Measurements from ENCODE around the gene STON2. TPM values are rescaled to one million over a fixed set of nuclear protein-coding genes. Genes with fewer than 3 reads are reported as not detected.

The STON2 gene
- total RNA-seq, 8 experiments from 2014 or later, result 26.6 to 64.1 (median 42.2) TPM

- no peak overlapping the region for H3K27ac ChIP-seq
- ATAC-seq (replicated peaks in 6 of 8), result no peak
- in situ Hi-C loops (cut with MboI; ENCODE audit: low pct_unique_long_range_greater_than_20kb in 2 of 9, low sequenced_read_pairs in 9 of 9, unreplicated experiment in 9 of 9), result no loop called here
- H3K4me1 ChIP-seq (replicated peaks in 1 of 2), result no peaks in the 10 kb centered on the region
- no peak overlapping the region for H3K4me3 ChIP-seq
- 40 to 100% (median 73%) methylated on average over 1 to 6 of the region's 7 CpGs; no CpG with 5 or more reads in 3 of the 10 experiments for WGBS, 10 experiments
Observed at GRCh38 chr14:81416981-81417380, 16.9 kb upstream of the STON2 start.

DNA sequence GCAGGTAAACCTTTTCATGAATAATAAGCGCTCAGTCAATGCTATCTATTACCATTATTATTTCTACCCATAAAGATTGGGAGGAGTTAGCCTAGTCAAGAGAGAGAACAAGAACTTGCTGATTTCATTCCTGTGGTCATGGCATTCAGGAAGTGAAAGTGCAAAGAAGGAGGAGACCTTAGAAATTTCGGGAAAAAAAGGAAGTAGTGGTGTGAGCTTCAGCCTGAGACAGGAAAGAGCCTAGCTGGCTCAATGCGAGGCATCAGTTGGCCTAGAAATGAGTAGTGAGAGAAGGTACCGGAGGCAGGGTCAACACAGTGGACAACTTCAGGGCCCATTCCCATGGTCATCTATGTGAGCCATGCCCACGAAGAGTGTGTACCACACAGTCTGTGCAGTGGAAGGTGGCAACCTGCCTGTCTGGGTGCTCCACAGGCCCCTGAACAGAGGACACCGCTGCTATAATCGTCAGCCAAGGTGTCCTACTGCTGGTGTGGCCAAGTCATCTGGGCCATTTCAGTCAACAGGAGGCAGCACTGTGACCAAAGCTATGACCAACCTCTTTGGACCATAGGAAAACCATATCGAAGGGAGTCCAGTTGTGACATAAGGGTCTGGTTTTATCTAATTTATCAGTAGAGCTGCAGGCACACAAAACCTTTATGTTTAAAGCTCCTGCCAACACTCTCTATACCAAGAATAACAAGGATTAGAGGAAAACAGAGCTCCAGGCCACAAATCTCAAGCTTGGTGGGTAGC, 16.2 kb upstream of the STON2 start:
- Histone ChIP-seq H3K4me1 (replicated peaks in 1 of 2) (no peaks in the 10 kb centered on the region), H3K27ac (no peak overlapping the region), H3K4me3 (no peak overlapping the region)
- in situ Hi-C loops (cut with MboI; ENCODE audit: low pct_unique_long_range_greater_than_20kb in 2 of 9, low sequenced_read_pairs in 9 of 9, unreplicated experiment in 9 of 9), result no loop called here
- ATAC-seq (replicated peaks in 6 of 8), result no peak
- 44 to 100% (median 91%) methylated on average over 1 to 6 of the region's 8 CpGs; no CpG with 5 or more reads in 2 of the 10 experiments for WGBS, 10 experiments

GRCh38 chr14:81415781-81416180, 15.7 kb upstream of the STON2 start:
- WGBS, 10 experiments, result 80 to 100% (median 86%) methylated on average over 1 to 4 of the region's 4 CpGs; no CpG with 5 or more reads in 4 of the 10 experiments
- Histone ChIP-seq H3K4me1 (replicated peaks in 1 of 2) (no peaks in the 10 kb centered on the region), H3K27ac (no peak overlapping the region), H3K4me3 (no peak overlapping the region)
- in situ Hi-C loops (cut with MboI; ENCODE audit: low pct_unique_long_range_greater_than_20kb in 2 of 9, low sequenced_read_pairs in 9 of 9, unreplicated experiment in 9 of 9), result no loop called here
- ATAC-seq (replicated peaks in 6 of 8), result no peak

GRCh38 chr14:81414123-81414522, 14.0 kb upstream of the STON2 start:
- no peak overlapping the region for H3K27ac ChIP-seq
- 50 to 100% (median 77%) methylated on average over 1 to 4 of the region's 4 CpGs; no CpG with 5 or more reads in 2 of the 10 experiments for WGBS, 10 experiments
- no peak for ATAC-seq (replicated peaks in 6 of 8)
- no peak overlapping the region for H3K4me3 ChIP-seq
- in situ Hi-C loops (cut with MboI; ENCODE audit: low pct_unique_long_range_greater_than_20kb in 2 of 9, low sequenced_read_pairs in 9 of 9, unreplicated experiment in 9 of 9), result no loop called here
- H3K4me1 ChIP-seq (replicated peaks in 1 of 2), result no peaks in the 10 kb centered on the region

DNA sequence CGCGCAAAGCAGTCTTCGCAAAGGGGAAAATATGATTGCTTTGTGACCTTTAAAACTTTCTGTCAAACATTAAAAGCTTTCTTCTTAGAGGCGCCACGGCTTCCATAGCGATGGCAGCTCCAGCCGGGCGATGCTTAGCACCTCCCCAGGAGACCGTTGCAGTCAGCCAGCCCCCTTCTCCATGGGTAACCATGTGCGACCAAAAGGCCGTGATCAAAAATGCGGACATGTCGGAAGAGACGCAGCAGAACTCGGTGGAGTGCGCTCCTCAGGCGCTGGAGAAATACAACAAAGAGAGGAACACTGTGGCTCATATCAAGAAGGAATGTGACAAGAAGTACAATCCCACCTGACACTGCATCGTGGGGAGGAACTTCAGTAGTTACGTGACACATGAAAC, 12.7 kb upstream of the STON2 start:
- no peak overlapping the region for H3K27ac ChIP-seq
- ATAC-seq (replicated peaks in 6 of 8), result peak in 1 of 8 experiments; percentile 91
- H3K4me1 ChIP-seq (replicated peaks in 1 of 2), result no peaks in the 10 kb centered on the region
- 74 to 100% (median 87%) methylated on average over 1 to 18 of the region's 19 CpGs; no CpG with 5 or more reads in 1 of the 10 experiments for WGBS, 10 experiments
- no peak overlapping the region for H3K4me3 ChIP-seq
- in situ Hi-C loops (cut with MboI; ENCODE audit: low pct_unique_long_range_greater_than_20kb in 2 of 9, low sequenced_read_pairs in 9 of 9, unreplicated experiment in 9 of 9), result no loop called here

- Histone ChIP-seq H3K4me3 (no peak overlapping the region), H3K4me1 (replicated peaks in 1 of 2) (no peaks in the 10 kb centered on the region), H3K27ac (no peak overlapping the region)
- in situ Hi-C loops (cut with MboI; ENCODE audit: low pct_unique_long_range_greater_than_20kb in 2 of 9, low sequenced_read_pairs in 9 of 9, unreplicated experiment in 9 of 9), result no loop called here
- no peak for ATAC-seq (replicated peaks in 6 of 8)
- WGBS, 10 experiments, result 80 to 100% (median 91%) methylated on average over 1 of the region's 1 CpG; no CpG with 5 or more reads in 5 of the 10 experiments
Observed at GRCh38 chr14:81408595-81408994, 8.5 kb upstream of the STON2 start.

- ATAC-seq (replicated peaks in 6 of 8), result peak in 2 of 8 experiments; percentile 26 to 59
- WGBS, 10 experiments, result 42 to 92% (median 78%) methylated on average over 2 to 4 of the region's 4 CpGs; no CpG with 5 or more reads in 2 of the 10 experiments
Observed at GRCh38 chr14:81406863-81407262, 6.7 kb upstream of the STON2 start.

DNA sequence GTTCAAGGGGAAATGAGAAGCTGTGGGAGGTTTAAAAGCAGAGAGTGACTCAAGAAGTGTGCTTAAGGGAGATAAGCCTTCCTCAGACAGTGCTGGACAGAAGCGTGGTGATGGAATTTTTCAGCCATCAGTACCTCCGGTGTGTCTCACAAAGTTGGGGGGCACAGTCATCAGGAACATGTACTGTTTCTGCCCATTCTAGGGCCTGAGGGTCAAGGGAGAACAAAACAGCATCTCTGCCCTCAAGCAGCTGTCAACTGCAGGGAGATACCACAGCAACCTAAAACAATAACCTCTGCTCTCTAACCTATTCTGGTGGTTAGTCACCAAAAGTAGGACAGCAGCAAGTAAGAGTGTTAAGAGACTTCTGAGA, 2.0 kb upstream of the STON2 start:
- Histone ChIP-seq H3K27ac (no peak overlapping the region), H3K4me1 (replicated peaks in 1 of 2) (peaks cover 0 to 3% of the 10 kb centered on the region in 2 donors), H3K4me3 (no peak overlapping the region)
- in situ Hi-C loops (cut with MboI; ENCODE audit: low pct_unique_long_range_greater_than_20kb in 2 of 9, low sequenced_read_pairs in 9 of 9, unreplicated experiment in 9 of 9), result no loop called here
- peak in 1 of 8 experiments; percentile 1 for ATAC-seq (replicated peaks in 6 of 8)
- WGBS, 10 experiments, result 40 to 100% (median 60%) methylated on average over 1 to 2 of the region's 2 CpGs; no CpG with 5 or more reads in 5 of the 10 experiments

More at GRCh38 chr14:81406863-81407262, 6.7 kb upstream of the STON2 start:
- no peak overlapping the region for H3K4me3 ChIP-seq
- in situ Hi-C loops (cut with MboI; ENCODE audit: low pct_unique_long_range_greater_than_20kb in 2 of 9, low sequenced_read_pairs in 9 of 9, unreplicated experiment in 9 of 9), result no loop called here
- no peak overlapping the region for H3K27ac ChIP-seq
- H3K4me1 ChIP-seq (replicated peaks in 1 of 2), result no peaks in the 10 kb centered on the region

GRCh38 chr14:81401420-81402122, 1.4 kb upstream of the STON2 start:
- ATAC-seq (replicated peaks in 6 of 8), result peak in 2 of 8 experiments; percentile 63 to 64
- in situ Hi-C loops (cut with MboI; ENCODE audit: low pct_unique_long_range_greater_than_20kb in 2 of 9, low sequenced_read_pairs in 9 of 9, unreplicated experiment in 9 of 9), result no loop called here
- no peak overlapping the region for H3K4me3 ChIP-seq
- H3K4me1 ChIP-seq (replicated peaks in 1 of 2), result peaks cover 0 to 3% of the 10 kb centered on the region in 2 donors
- H3K27ac ChIP-seq, result no peak overlapping the region
- 14 to 100% (median 100%) methylated on average over 1 to 2 of the region's 2 CpGs; no CpG with 5 or more reads in 3 of the 10 experiments for WGBS, 10 experiments

DNA sequence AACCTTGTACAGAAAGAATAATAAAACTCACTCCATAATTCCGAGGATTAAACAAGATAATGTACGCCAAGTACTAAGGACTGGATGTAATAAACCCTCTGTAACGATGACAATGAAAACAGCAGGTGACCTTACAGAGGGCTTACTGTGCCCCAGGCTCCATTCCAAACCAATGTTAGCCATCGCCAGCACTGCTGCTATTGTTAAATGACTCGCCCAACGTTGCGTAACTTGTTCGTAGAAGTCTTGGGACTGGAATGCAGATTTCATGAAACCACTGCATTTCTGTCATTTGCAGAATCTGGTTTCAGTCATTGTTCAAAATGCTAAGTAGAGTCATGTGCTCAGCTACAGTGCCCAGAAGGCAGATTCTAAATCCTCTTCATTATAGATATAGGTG, 728 bp upstream of the STON2 start:
- WGBS, 10 experiments, result 5 to 87% (median 75%) methylated on average over 2 to 8 of the region's 8 CpGs; no CpG with 5 or more reads in 1 of the 10 experiments
- in situ Hi-C loops (cut with MboI; ENCODE audit: low pct_unique_long_range_greater_than_20kb in 2 of 9, low sequenced_read_pairs in 9 of 9, unreplicated experiment in 9 of 9), result no loop called here
- Histone ChIP-seq H3K27ac (no peak overlapping the region), H3K4me3 (no peak overlapping the region), H3K4me1 (replicated peaks in 1 of 2) (peaks cover 0 to 3% of the 10 kb centered on the region in 2 donors)
- ATAC-seq (replicated peaks in 6 of 8), result peak in 3 of 8 experiments; percentile 65 to 75 (median 73)

GRCh38 chr14:81398196-81398891, 1.8 kb downstream of the STON2 start:
- Histone ChIP-seq H3K27ac (no peak overlapping the region), H3K4me3 (no peak overlapping the region), H3K4me1 (replicated peaks in 1 of 2) (peaks cover 0 to 3% of the 10 kb centered on the region in 2 donors)
- in situ Hi-C loops (cut with MboI; ENCODE audit: low pct_unique_long_range_greater_than_20kb in 2 of 9, low sequenced_read_pairs in 9 of 9, unreplicated experiment in 9 of 9), result no loop called here
- 72 to 100% (median 91%) methylated on average over 1 to 6 of the region's 6 CpGs; no CpG with 5 or more reads in 2 of the 10 experiments for WGBS, 10 experiments
- ATAC-seq (replicated peaks in 6 of 8), result no peak

- in situ Hi-C loops (cut with MboI; ENCODE audit: low pct_unique_long_range_greater_than_20kb in 2 of 9, low sequenced_read_pairs in 9 of 9, unreplicated experiment in 9 of 9), result no loop called here
- ATAC-seq (replicated peaks in 6 of 8), result peak in 3 of 8 experiments; percentile 36 to 71 (median 47)
- H3K4me3 ChIP-seq, result no peak overlapping the region
- 90 to 100% methylated on average over 3 to 4 of the region's 7 CpGs; no CpG with 5 or more reads in 8 of the 10 experiments for WGBS, 10 experiments
- H3K4me1 ChIP-seq (replicated peaks in 1 of 2), result peaks cover 0 to 3% of the 10 kb centered on the region in 2 donors
- no peak overlapping the region for H3K27ac ChIP-seq
Observed at GRCh38 chr14:81396113-81396512, 4.0 kb downstream of the STON2 start.

DNA sequence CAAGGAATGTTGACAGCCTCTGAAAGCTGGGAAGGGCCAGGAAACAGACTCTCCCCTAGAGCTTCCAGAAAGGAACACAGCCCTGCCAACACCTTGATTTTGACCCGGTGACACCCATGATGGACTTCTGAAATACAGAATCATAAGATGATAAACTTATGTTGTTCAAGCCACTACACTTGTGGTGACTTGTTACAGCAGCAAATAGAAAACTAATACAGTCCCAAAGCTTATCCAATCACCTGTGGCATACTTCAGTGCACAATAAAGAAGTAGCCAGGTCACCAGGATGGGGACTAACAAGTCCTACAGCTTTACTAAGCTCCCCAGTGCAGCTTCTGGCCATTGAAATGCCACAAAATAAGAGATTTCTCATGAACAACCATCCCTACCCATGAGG, 5.4 kb downstream of the STON2 start:
- H3K4me1 ChIP-seq (replicated peaks in 1 of 2), result no peaks in the 10 kb centered on the region
- in situ Hi-C loops (cut with MboI; ENCODE audit: low pct_unique_long_range_greater_than_20kb in 2 of 9, low sequenced_read_pairs in 9 of 9, unreplicated experiment in 9 of 9), result no loop called here
- 71 to 100% (median 94%) methylated on average over 1 of the region's 1 CpG; no CpG with 5 or more reads in 4 of the 10 experiments for WGBS, 10 experiments
- ATAC-seq (replicated peaks in 6 of 8), result no peak
- no peak overlapping the region for H3K4me3 ChIP-seq
- H3K27ac ChIP-seq, result no peak overlapping the region

Data from motor neuron (in vitro differentiated cells).